Activated CD4-positive, CD25-positive, alpha-beta regulatory T cell treated with anti-CD3 and anti-CD28 coated beads, Interleukin-2, amount 50 U/mL, for 24 hours (primary cell): ENCODE measurements around the gene GPR84.
A peak's percentile ranks its signal among the peaks of the same experiment; 100 is the strongest.

ENCODE experiments used
- ATAC-seq, 2 donors: fragments of 150-1000 bp; cut with Tn5 transposase; one replicate each; pipeline ENCODE4 v1.10.0; 2021; ENCODE audit warnings: mild to moderate bottlenecking in 1 of 2, moderate library complexity in 1 of 2

The GPR84 gene

GRCh38 chr12:54373649-54374561, 9.6 kb upstream of the GPR84 start:
- peak in 1 of 2 donors; percentile 25 for ATAC-seq

GRCh38 chr12:54372113-54372806, 8.0 kb upstream of the GPR84 start:
- no peak for ATAC-seq

- ATAC-seq, result no peak
These were observed 7.2 kb upstream of the GPR84 start for GRCh38 chr12:54371328-54372112.

GRCh38 chr12:54370171-54370730, 6.0 kb upstream of the GPR84 start:
- no peak for ATAC-seq

- ATAC-seq, result no peak
These were observed 5.4 kb upstream of the GPR84 start for GRCh38 chr12:54369597-54370131.

GRCh38 chr12:54368709-54369596, 4.7 kb upstream of the GPR84 start:
- peak; percentile 88 to 92 for ATAC-seq

- peak in 1 of 2 donors; percentile 32 for ATAC-seq
These were observed 3.9 kb upstream of the GPR84 start for GRCh38 chr12:54368025-54368708.

- ATAC-seq, result no peak
These were observed 668 bp downstream of the GPR84 start for GRCh38 chr12:54363618-54364017.

GRCh38 chr12:54363047-54363446, 1.2 kb downstream of the GPR84 start:
- no peak for ATAC-seq

- no peak for ATAC-seq
These were observed 3.4 kb downstream of the GPR84 start for GRCh38 chr12:54360717-54361456.

- ATAC-seq, result no peak
These were observed 4.4 kb downstream of the GPR84 start for GRCh38 chr12:54359762-54360351.

GRCh38 chr12:54358945-54359761, 5.1 kb downstream of the GPR84 start:
- peak; percentile 95 to 97 for ATAC-seq

GRCh38 chr12:54358191-54358944, 5.9 kb downstream of the GPR84 start:
- ATAC-seq, result no peak

- no peak for ATAC-seq
These were observed 6.6 kb downstream of the GPR84 start for GRCh38 chr12:54357506-54358190.

- no peak for ATAC-seq
These were observed 7.3 kb downstream of the GPR84 start for GRCh38 chr12:54356951-54357356.

GRCh38 chr12:54356228-54356627, 8.1 kb downstream of the GPR84 start:
- no peak for ATAC-seq

GRCh38 chr12:54355104-54355815, 9.0 kb downstream of the GPR84 start:
- ATAC-seq, result no peak
